Lung (tissue), 12 donors: Measurements from ENCODE around the gene LPIN1. TPM values are rescaled to one million over a fixed set of nuclear protein-coding genes. Genes with fewer than 3 reads are reported as not detected.

ENCODE experiments used
- ATAC-seq: fragments of 200-7000 bp; cut with Tn5 transposase; one replicate; pipeline ENCODE4 v1.9.1; 2020; ENCODE audit warnings: moderate number of reproducible peaks; ENCODE audit not compliant: insufficient read depth, low FRiP score
- DNase-seq, 3 donors: peaks; one replicate each; pipeline ENCODE4 v3.0.0-alpha.2; 2013 to 2017
- H3K27ac ChIP-seq, 2 donors: one replicate each; pipeline ENCODE4 v1.5.1; 2013; ENCODE audit warnings: mild to moderate bottlenecking in 2 of 2, moderate library complexity in 2 of 2, control low read depth in 1 of 2, inconsistent platforms in 1 of 2, low read depth in 1 of 2, low read length in 1 of 2
- H3K27me3 ChIP-seq, 3 donors: one replicate each; pipeline ENCODE4 v1.5.1; 2013; ENCODE audit warnings: low read length in 2 of 3; ENCODE audit not compliant: control insufficient read depth in 3 of 3, insufficient read depth in 3 of 3
- H3K36me3 ChIP-seq, 4 donors: one replicate each; pipeline ENCODE4 v1.5.1; 2013; ENCODE audit warnings: low read length in 4 of 4, mild to moderate bottlenecking in 1 of 4, moderate library complexity in 1 of 4; ENCODE audit not compliant: control insufficient read depth in 4 of 4, insufficient read depth in 4 of 4
- H3K4me1 ChIP-seq, 5 donors: one replicate each; pipeline ENCODE4 v1.5.1; 2013; ENCODE audit warnings: low read length in 5 of 5, mild to moderate bottlenecking in 2 of 5, moderate library complexity in 1 of 5; ENCODE audit not compliant: control insufficient read depth in 5 of 5, insufficient read depth in 5 of 5
- H3K4me3 ChIP-seq: one replicate; pipeline ENCODE4 v1.5.1; 2013; ENCODE audit warnings: mild to moderate bottlenecking, control low read depth, moderate library complexity
- H3K9ac ChIP-seq, 2 donors: one replicate each; pipeline ENCODE4 v1.5.1; 2013; ENCODE audit warnings: low read length in 2 of 2, control low read depth in 1 of 2; ENCODE audit not compliant: insufficient read depth in 1 of 2
- H3K9me3 ChIP-seq, 4 donors: one replicate each; pipeline ENCODE4 v1.5.1; 2013; ENCODE audit warnings: low read length in 3 of 4, mild to moderate bottlenecking in 1 of 4, moderate library complexity in 1 of 4; ENCODE audit not compliant: control insufficient read depth in 4 of 4, insufficient read depth in 3 of 4
- WGBS, 2 donors: extraction: QIAGEN DNeasy Blood & Tissue Kit; methylation state at CpG; one replicate each; pipeline ENCODE4 v1.1.7; 2013; 5-methylcytosine and 5-hydroxymethylcytosine counted together
- polyA plus RNA-seq, 2 donors: library from polyadenylated mRNA; stranded (reverse); fragments of 200-250 nt; gene quantifications; one replicate each; pipeline ENCODE4 v1.2.1, GENCODE V29; 2013
- total RNA-seq, 2 donors: library from RNA; depleted of rRNA in 1 of 2; stranded (reverse); fragments of >200 nt in 1 of 2; gene quantifications; one replicate each; pipeline ENCODE4 v1.2.1, GENCODE V29; 2014 to 2021
- TF ChIP-seq, protein P1 (sequence below): IDR thresholded peaks from 2 replicates; pipeline ENCODE4 v1.5.1; 2012; ENCODE audit warnings: mild to moderate bottlenecking; ENCODE audit errors: control extremely low read depth, extremely low read depth
- donor health status: control.
- donor health status: control.
- donor health status: Bipolar disorder and iron deficiency.
- donor health status: healthy.
- donor health status: DM: yes; HTN: yes; CAD: no.

Gene LPIN1
- total and polyA plus RNA-seq, 4 donors, result 14.7 to 43.4 (median 26.0) TPM

DNA sequence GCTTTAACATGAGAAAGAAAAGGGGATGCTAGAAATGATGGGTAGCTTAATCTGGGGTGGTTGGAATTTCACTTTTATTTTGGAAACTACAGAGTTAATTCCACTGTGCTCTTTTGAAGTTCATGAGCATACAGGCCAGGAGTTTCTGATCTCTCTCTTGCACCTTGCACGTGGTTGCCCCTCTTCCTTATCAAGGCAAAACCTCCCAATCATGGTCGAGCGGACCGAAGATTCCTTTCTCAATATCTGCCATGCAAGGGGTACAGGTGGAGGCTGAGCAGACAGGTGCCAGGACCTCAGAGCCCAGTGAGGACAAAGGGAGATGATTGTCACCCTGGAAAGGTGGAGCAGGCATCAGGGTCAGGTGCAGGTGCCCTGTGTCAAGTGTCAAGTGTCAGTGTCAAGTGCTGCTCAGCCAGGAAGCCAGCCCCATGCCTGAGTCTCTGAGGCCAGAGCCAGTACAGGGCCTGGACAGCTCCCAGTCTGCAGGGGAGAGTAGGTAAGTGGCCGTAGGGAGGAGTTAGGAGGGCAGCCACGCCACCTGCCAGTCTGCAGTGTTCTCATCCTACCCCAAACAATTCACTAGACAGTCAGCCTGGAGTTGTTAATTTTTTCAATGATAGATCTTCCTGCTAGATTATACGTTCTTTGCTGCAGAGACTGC lies 42.2 kb downstream of the LPIN1 start:
- Histone ChIP-seq H3K4me1 (no peaks in the 10 kb centered on the region), H3K27ac (no peak overlapping the region), H3K4me3 (no peak overlapping the region), H3K9me3 (peaks cover 0 to 5% (median 0%) of the 10 kb centered on the region in 4 donors), H3K36me3 (peaks cover 14 to 59% (median 38%) of the 10 kb centered on the region in 4 donors), H3K9ac (no peak overlapping the region), H3K27me3 (no peaks in the 10 kb centered on the region)
- WGBS, 2 donors, result 84 to 91% methylated on average over 7 of the region's 7 CpGs
- TF ChIP-seq, protein P1, sequence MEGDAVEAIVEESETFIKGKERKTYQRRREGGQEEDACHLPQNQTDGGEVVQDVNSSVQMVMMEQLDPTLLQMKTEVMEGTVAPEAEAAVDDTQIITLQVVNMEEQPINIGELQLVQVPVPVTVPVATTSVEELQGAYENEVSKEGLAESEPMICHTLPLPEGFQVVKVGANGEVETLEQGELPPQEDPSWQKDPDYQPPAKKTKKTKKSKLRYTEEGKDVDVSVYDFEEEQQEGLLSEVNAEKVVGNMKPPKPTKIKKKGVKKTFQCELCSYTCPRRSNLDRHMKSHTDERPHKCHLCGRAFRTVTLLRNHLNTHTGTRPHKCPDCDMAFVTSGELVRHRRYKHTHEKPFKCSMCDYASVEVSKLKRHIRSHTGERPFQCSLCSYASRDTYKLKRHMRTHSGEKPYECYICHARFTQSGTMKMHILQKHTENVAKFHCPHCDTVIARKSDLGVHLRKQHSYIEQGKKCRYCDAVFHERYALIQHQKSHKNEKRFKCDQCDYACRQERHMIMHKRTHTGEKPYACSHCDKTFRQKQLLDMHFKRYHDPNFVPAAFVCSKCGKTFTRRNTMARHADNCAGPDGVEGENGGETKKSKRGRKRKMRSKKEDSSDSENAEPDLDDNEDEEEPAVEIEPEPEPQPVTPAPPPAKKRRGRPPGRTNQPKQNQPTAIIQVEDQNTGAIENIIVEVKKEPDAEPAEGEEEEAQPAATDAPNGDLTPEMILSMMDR, result no peak
- ATAC-seq, result no peak
- DNase-seq, result no peak

DNA sequence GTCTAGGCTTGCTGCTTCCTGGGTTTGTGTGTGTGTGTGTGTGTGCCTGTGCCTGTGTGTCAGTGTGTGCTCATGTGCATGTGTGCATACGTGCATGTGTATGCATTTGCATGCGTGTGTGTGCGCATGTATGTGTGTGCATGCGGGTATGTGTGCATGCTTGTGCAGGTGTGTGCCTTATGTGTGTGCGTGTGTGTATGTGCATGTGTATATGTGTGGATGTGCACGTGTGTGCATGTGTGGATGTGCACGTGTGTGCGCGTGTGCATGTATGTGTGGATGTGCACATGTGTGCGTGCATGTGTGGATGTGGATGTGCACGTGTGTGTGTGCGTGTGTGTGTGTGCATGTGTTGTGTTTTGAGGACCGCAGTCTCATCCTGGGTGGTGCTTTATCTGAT lies 42.8 kb downstream of the LPIN1 start:
- Histone ChIP-seq H3K27ac (no peak overlapping the region), H3K4me3 (no peak overlapping the region), H3K36me3 (peaks cover 14 to 58% (median 39%) of the 10 kb centered on the region in 4 donors), H3K9ac (no peak overlapping the region), H3K27me3 (no peaks in the 10 kb centered on the region), H3K4me1 (no peaks in the 10 kb centered on the region), H3K9me3 (peaks cover 0 to 5% (median 0%) of the 10 kb centered on the region in 4 donors)
- TF ChIP-seq, protein P1, result no peak
- DNase-seq, result no peak
- 96 to 98% methylated on average over 13 of the region's 13 CpGs for WGBS, 2 donors
- no peak for ATAC-seq

DNA sequence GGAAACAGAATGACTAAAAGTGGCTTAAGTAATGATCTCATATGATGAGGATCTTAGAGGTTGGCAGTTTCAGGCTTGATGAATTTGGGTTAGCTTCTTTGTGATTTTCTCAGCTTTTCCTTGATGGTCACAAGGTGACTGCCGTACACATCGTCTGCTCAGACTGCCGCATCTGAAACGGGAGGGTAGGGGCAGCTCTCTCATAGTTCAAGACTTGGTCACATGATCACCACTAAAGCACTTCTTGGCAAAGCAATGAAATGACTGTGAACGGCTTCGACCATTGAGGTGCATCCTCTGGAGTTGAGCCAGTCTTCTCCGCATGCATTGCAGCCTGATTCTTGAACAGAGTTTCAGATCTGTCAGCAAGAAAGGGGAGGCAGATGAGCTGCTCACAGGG lies 43.8 kb downstream of the LPIN1 start:
- Histone ChIP-seq H3K4me1 (no peaks in the 10 kb centered on the region), H3K27ac (no peak overlapping the region), H3K27me3 (no peaks in the 10 kb centered on the region), H3K9me3 (peaks cover 0 to 5% (median 0%) of the 10 kb centered on the region in 4 donors), H3K9ac (no peak overlapping the region), H3K36me3 (peaks cover 14 to 52% (median 41%) of the 10 kb centered on the region in 4 donors), H3K4me3 (no peak overlapping the region)
- DNase-seq (no peak), ATAC-seq (no peak)
- WGBS, 2 donors, result 79 to 90% methylated on average over 7 of the region's 7 CpGs
- TF ChIP-seq, protein P1, result no peak
